ENCODE measurements around the gene RSU1. TPM values are rescaled to one million over a fixed set of nuclear protein-coding genes. Genes with fewer than 3 reads are reported as not detected.

RSU1 gene
- total and polyA plus RNA-seq, 2 donors (not counting 1 experiment from before 2014, with no cell fraction given): 46.9 to 252 TPM

GRCh38 chr10:16780338-16780880, 36.8 kb downstream of the RSU1 start:
- no peak overlapping the region for H3K4me3 ChIP-seq (replicated peaks in 1 of 4; ENCODE audit: control extremely low read depth in 1 of 4, insufficient read depth in 1 of 4, low read depth in 3 of 4, low read length in 4 of 4)
- no peaks in the 10 kb centered on the region for H3K27me3 ChIP-seq (ENCODE audit: control insufficient read depth, insufficient read depth, low read length)
- H3K27ac ChIP-seq (ENCODE audit: insufficient read depth, low read length): no peak overlapping the region
- no peaks in the 10 kb centered on the region for H4K20me1 ChIP-seq (ENCODE audit: control insufficient read depth, extremely low read depth, insufficient read depth, low read length)
- H3K4me2 ChIP-seq (ENCODE audit: extremely low read depth, insufficient read depth, low read length): no peak overlapping the region
- no peaks in the 10 kb centered on the region for H3K4me1 ChIP-seq (ENCODE audit: control insufficient read depth, extremely low read depth, insufficient read depth, low read length)
- peaks cover under 1% of the 10 kb centered on the region for H3K79me2 ChIP-seq (ENCODE audit: control insufficient read depth, insufficient read depth, low read length)
- H3K9me3 ChIP-seq (ENCODE audit: control insufficient read depth, insufficient read depth, low read depth, low read length): no peaks in the 10 kb centered on the region
- DNase-seq (ENCODE audit: low read depth in 2 of 2): no peak
- TF ChIP-seq EZH2 (IDR thresholded peaks at IDR 0.05; ENCODE audit: low read length, missing control alignments): no peak
- no peak for TF ChIP-seq CTCF (conservative IDR thresholded peaks at IDR 0.05 in 1 of 2, IDR thresholded peaks at IDR 0.05 in 1 of 2; ENCODE audit: low read depth in 1 of 2, low read length in 2 of 2)
- H3K36me3 ChIP-seq (ENCODE audit: control insufficient read depth, insufficient read depth, low read length): peaks cover 2% of the 10 kb centered on the region
- no peak overlapping the region for H2AFZ ChIP-seq (ENCODE audit: low read length)
- H3K9ac ChIP-seq (ENCODE audit: insufficient read depth, low read length): no peak overlapping the region

- Histone ChIP-seq H3K79me2 (ENCODE audit: control insufficient read depth, insufficient read depth, low read length) (no peaks in the 10 kb centered on the region), H3K4me2 (ENCODE audit: extremely low read depth, insufficient read depth, low read length) (no peak overlapping the region), H3K4me1 (ENCODE audit: control insufficient read depth, extremely low read depth, insufficient read depth, low read length) (no peaks in the 10 kb centered on the region), H4K20me1 (ENCODE audit: control insufficient read depth, extremely low read depth, insufficient read depth, low read length) (no peaks in the 10 kb centered on the region), H2AFZ (ENCODE audit: low read length) (no peak overlapping the region), H3K9me3 (ENCODE audit: control insufficient read depth, insufficient read depth, low read depth, low read length) (no peaks in the 10 kb centered on the region), H3K36me3 (ENCODE audit: control insufficient read depth, insufficient read depth, low read length) (peaks cover 2% of the 10 kb centered on the region), H3K27me3 (ENCODE audit: control insufficient read depth, insufficient read depth, low read length) (no peaks in the 10 kb centered on the region), H3K9ac (ENCODE audit: insufficient read depth, low read length) (no peak overlapping the region), H3K27ac (ENCODE audit: insufficient read depth, low read length) (no peak overlapping the region), H3K4me3 (replicated peaks in 1 of 4; ENCODE audit: control extremely low read depth in 1 of 4, insufficient read depth in 1 of 4, low read depth in 3 of 4, low read length in 4 of 4) (no peak overlapping the region)
- peak in 1 of 2 donors; percentile 2 for DNase-seq (ENCODE audit: low read depth in 2 of 2)
- TF ChIP-seq EZH2 (IDR thresholded peaks at IDR 0.05; ENCODE audit: low read length, missing control alignments) (no peak), CTCF (conservative IDR thresholded peaks at IDR 0.05 in 1 of 2, IDR thresholded peaks at IDR 0.05 in 1 of 2; ENCODE audit: low read depth in 1 of 2, low read length in 2 of 2) (no peak)
These were observed 37.8 kb downstream of the RSU1 start for GRCh38 chr10:16779384-16779915.

- H3K9ac ChIP-seq (ENCODE audit: insufficient read depth, low read length): no peak overlapping the region
- peak overlapping the region; percentile 3 for H2AFZ ChIP-seq (ENCODE audit: low read length)
- TF ChIP-seq CTCF (conservative IDR thresholded peaks at IDR 0.05 in 1 of 2, IDR thresholded peaks at IDR 0.05 in 1 of 2; ENCODE audit: low read depth in 1 of 2, low read length in 2 of 2): peak; percentile 46 to 59
- no peak for TF ChIP-seq EZH2 (IDR thresholded peaks at IDR 0.05; ENCODE audit: low read length, missing control alignments)
- H4K20me1 ChIP-seq (ENCODE audit: control insufficient read depth, extremely low read depth, insufficient read depth, low read length): no peaks in the 10 kb centered on the region
- H3K4me1 ChIP-seq (ENCODE audit: control insufficient read depth, extremely low read depth, insufficient read depth, low read length): no peaks in the 10 kb centered on the region
- no peaks in the 10 kb centered on the region for H3K9me3 ChIP-seq (ENCODE audit: control insufficient read depth, insufficient read depth, low read depth, low read length)
- peak; percentile 41 to 70 for DNase-seq (ENCODE audit: low read depth in 2 of 2)
- H3K4me3 ChIP-seq (replicated peaks in 1 of 4; ENCODE audit: control extremely low read depth in 1 of 4, insufficient read depth in 1 of 4, low read depth in 3 of 4, low read length in 4 of 4): no peak overlapping the region
- H3K27ac ChIP-seq (ENCODE audit: insufficient read depth, low read length): peak overlapping the region; percentile 22
- no peak overlapping the region for H3K4me2 ChIP-seq (ENCODE audit: extremely low read depth, insufficient read depth, low read length)
- H3K27me3 ChIP-seq (ENCODE audit: control insufficient read depth, insufficient read depth, low read length): no peaks in the 10 kb centered on the region
- H3K36me3 ChIP-seq (ENCODE audit: control insufficient read depth, insufficient read depth, low read length): peaks cover 2% of the 10 kb centered on the region
- H3K79me2 ChIP-seq (ENCODE audit: control insufficient read depth, insufficient read depth, low read length): no peaks in the 10 kb centered on the region
These were observed 39.5 kb downstream of the RSU1 start for GRCh38 chr10:16777473-16778370.
